Peyer's patch (tissue), 4 donors: ENCODE results near the gene ONECUT3. TPM values are rescaled to one million over a fixed set of nuclear protein-coding genes. Genes with fewer than 3 reads are reported as not detected.

Experiments used
- DNase-seq, 3 donors: peaks; one replicate each; pipeline ENCODE4 v3.0.0-alpha.2; 2017 to 2019
- H3K27ac ChIP-seq, 4 donors: fragments of 200-600 bp; sonication (generic); one replicate each; pipeline ENCODE4 v1.5.1; 2016 to 2019
- H3K27me3 ChIP-seq, 2 donors: fragments of 200-600 bp; sonication (generic); one replicate each; pipeline ENCODE4 v1.5.1; 2019
- H3K36me3 ChIP-seq, 3 donors: fragments of 200-600 bp; sonication (generic); one replicate each; pipeline ENCODE4 v1.5.1; 2016 to 2019
- H3K4me1 ChIP-seq, 4 donors: fragments of 200-600 bp; sonication (generic); one replicate each; pipeline ENCODE4 v1.5.1; 2016 to 2019
- H3K4me3 ChIP-seq, 4 donors: fragments of 200-600 bp; sonication (generic); 1 replicate in 3 of 4; 2 replicates in 1 of 4; pipeline ENCODE4 v1.5.1; 2016 to 2019; ENCODE audit warnings: mild to moderate bottlenecking in 1 of 4
- H3K9me3 ChIP-seq, 4 donors: fragments of 200-600 bp; sonication (generic); one replicate each; pipeline ENCODE4 v1.5.1; 2016 to 2019; ENCODE audit warnings: mild to moderate bottlenecking in 1 of 4
- CTCF ChIP-seq, 6 experiments: fragments of 450-650 bp in 4 of 6; fragments of 200-600 bp in 2 of 6; sonication (generic) in 1 of 6; IDR thresholded peaks; one replicate each; pipeline ENCODE4 v1.5.1; 2017 to 2019; ENCODE audit warnings: antibody characterized with exemption in 6 of 6, mild to moderate bottlenecking in 3 of 6, moderate library complexity in 1 of 6
- POLR2A ChIP-seq, 2 donors: fragments of 450-650 bp; IDR thresholded peaks; one replicate each; pipeline ENCODE4 v1.5.1; 2017; ENCODE audit warnings: antibody characterized with exemption in 2 of 2, mild to moderate bottlenecking in 2 of 2, moderate library complexity in 2 of 2
- total RNA-seq, 4 donors: library from RNA; depleted of rRNA; stranded (reverse); fragments of >200 nt; gene quantifications; one replicate each; pipeline ENCODE4 v1.1.0, GENCODE V29; 2016

The ONECUT3 gene
- total RNA-seq, 4 donors from 2014 or later: 0.27 to 0.28 TPM; not detected in 2

GRCh38 chr19:1823020-1823419, 69.7 kb downstream of the ONECUT3 start:
- DNase-seq: no peak
- Histone ChIP-seq H3K27ac (no peak overlapping the region), H3K27me3 (no peaks in the 10 kb centered on the region), H3K36me3 (peaks cover 0 to 88% (median 0%) of the 10 kb centered on the region in 3 donors), H3K4me3 (no peak overlapping the region), H3K4me1 (peaks cover 0 to 14% (median 7%) of the 10 kb centered on the region in 4 donors), H3K9me3 (no peaks in the 10 kb centered on the region)
- TF ChIP-seq POLR2A (IDR thresholded peaks at IDR 0.05) (no peak), CTCF (IDR thresholded peaks at IDR 0.05) (no peak)

- DNase-seq: no peak
- no peak overlapping the region for H3K4me3 ChIP-seq
- peaks cover 0 to 87% (median 0%) of the 10 kb centered on the region in 3 donors for H3K36me3 ChIP-seq
- H3K27me3 ChIP-seq: no peaks in the 10 kb centered on the region
- no peak for TF ChIP-seq CTCF (IDR thresholded peaks at IDR 0.05)
- no peak for TF ChIP-seq POLR2A (IDR thresholded peaks at IDR 0.05)
- H3K4me1 ChIP-seq: peaks cover 0 to 14% (median 7%) of the 10 kb centered on the region in 4 donors
- H3K9me3 ChIP-seq: no peaks in the 10 kb centered on the region
- no peak overlapping the region for H3K27ac ChIP-seq
These were observed 70.4 kb downstream of the ONECUT3 start for GRCh38 chr19:1823539-1824251.

GRCh38 chr19:1824252-1824622, 70.9 kb downstream of the ONECUT3 start:
- peaks cover 0 to 14% (median 7%) of the 10 kb centered on the region in 4 donors for H3K4me1 ChIP-seq
- no peak for DNase-seq
- H3K27ac ChIP-seq: no peak overlapping the region
- no peak for TF ChIP-seq POLR2A (IDR thresholded peaks at IDR 0.05)
- TF ChIP-seq CTCF (IDR thresholded peaks at IDR 0.05): no peak
- H3K27me3 ChIP-seq: no peaks in the 10 kb centered on the region
- H3K9me3 ChIP-seq: no peaks in the 10 kb centered on the region
- H3K4me3 ChIP-seq: no peak overlapping the region
- H3K36me3 ChIP-seq: peaks cover 0 to 81% (median 0%) of the 10 kb centered on the region in 3 donors

- peaks cover 0 to 14% (median 7%) of the 10 kb centered on the region in 4 donors for H3K4me1 ChIP-seq
- no peaks in the 10 kb centered on the region for H3K27me3 ChIP-seq
- DNase-seq: peak; percentile 75 to 86 (median 86)
- TF ChIP-seq POLR2A (IDR thresholded peaks at IDR 0.05) (no peak), CTCF (IDR thresholded peaks at IDR 0.05) (peak; percentile 77 to 93 (median 88))
- H3K36me3 ChIP-seq: peaks cover 0 to 68% (median 0%) of the 10 kb centered on the region in 3 donors
- H3K4me3 ChIP-seq: no peak overlapping the region
- no peaks in the 10 kb centered on the region for H3K9me3 ChIP-seq
- no peak overlapping the region for H3K27ac ChIP-seq
These were observed 72.7 kb downstream of the ONECUT3 start for GRCh38 chr19:1825909-1826556.

GRCh38 chr19:1826557-1827521, 73.5 kb downstream of the ONECUT3 start:
- no peak overlapping the region for H3K27ac ChIP-seq

More at GRCh38 chr19:1826557-1827521, 73.5 kb downstream of the ONECUT3 start:
- peak in 1 of 3 donors; percentile 60 for DNase-seq
- Histone ChIP-seq H3K27me3 (no peaks in the 10 kb centered on the region), H3K36me3 (peaks cover 0 to 60% (median 0%) of the 10 kb centered on the region in 3 donors), H3K9me3 (no peaks in the 10 kb centered on the region), H3K4me1 (peaks cover 0 to 14% (median 7%) of the 10 kb centered on the region in 4 donors), H3K4me3 (no peak overlapping the region)
- TF ChIP-seq CTCF (IDR thresholded peaks at IDR 0.05) (no peak), POLR2A (IDR thresholded peaks at IDR 0.05) (no peak)
